ENCODE measurements around the gene SDF2L1. TPM values are rescaled to one million over a fixed set of nuclear protein-coding genes. Genes with fewer than 3 reads are reported as not detected.
"Not testable (repeated sequence)": the region's sequence is repeated elsewhere in the genome, so short reads cannot be mapped to it uniquely, and the experiment has no call there.

The SDF2L1 gene
- total RNA-seq, 1 donor from 2014 or later = 37.4 TPM

DNA sequence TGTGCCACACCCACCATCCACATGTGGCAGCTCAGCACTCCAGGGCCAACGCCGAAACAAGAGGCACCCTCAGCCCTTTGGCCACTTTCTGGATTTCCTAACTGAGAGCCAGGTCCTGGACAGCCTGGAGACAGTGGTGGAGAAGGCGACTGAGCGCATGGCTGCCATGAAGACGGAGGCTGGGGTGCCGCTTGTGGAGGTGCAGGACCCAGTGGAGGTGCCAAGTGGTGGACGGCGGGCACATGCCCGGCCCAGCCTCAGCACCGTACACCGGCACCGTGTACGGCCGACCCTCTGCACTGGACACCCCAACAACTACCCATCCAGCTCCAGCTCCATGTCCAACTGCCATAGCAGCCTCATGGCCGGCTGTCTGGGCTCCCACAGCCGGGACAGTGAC, 8.0 kb upstream of the SDF2L1 start:
- no peaks in the 10 kb centered on the region for H3K27me3 ChIP-seq
- TF ChIP-seq CTCF (IDR thresholded peaks at IDR 0.05) = no peak
- H3K4me3 ChIP-seq = no peak overlapping the region
- no peak for DNase-seq (ENCODE audit: low spot score in 2 of 2)
- no peaks in the 10 kb centered on the region for H3K36me3 ChIP-seq
- intact Hi-C loops (cut with DNase I) = no loop called here
- H3K4me1 ChIP-seq = peaks cover 1 to 2% of the 10 kb centered on the region in 2 donors
- H3K27ac ChIP-seq = no peak overlapping the region
- no peaks in the 10 kb centered on the region for H3K9me3 ChIP-seq

DNA sequence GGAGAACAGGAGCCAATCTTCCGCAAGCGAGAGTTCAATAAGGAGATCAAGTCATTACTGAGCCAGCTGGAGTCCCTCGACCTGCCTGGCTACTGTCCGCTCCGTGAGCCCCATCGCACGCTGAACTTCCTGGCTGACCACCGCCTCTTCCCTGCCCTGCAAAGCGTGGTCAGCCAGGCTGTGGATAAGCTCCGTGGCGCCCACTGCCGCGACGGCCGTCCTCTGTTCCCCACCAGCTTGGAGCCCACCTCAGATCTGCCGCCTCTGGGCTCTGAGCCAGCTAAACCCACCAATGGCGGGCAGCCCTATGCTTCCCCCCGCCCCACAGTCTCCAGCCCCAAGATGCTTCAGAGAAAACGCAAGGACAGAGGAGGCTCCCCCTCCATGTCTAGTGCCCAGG, 7.3 kb upstream of the SDF2L1 start:
- Histone ChIP-seq H3K27ac (no peak overlapping the region), H3K36me3 (no peaks in the 10 kb centered on the region), H3K27me3 (no peaks in the 10 kb centered on the region), H3K4me1 (no peaks in the 10 kb centered on the region), H3K4me3 (no peak overlapping the region), H3K9me3 (no peaks in the 10 kb centered on the region)
- DNase-seq (ENCODE audit: low spot score in 2 of 2) = no peak
- no peak for TF ChIP-seq CTCF (IDR thresholded peaks at IDR 0.05)
- intact Hi-C loops (cut with DNase I) = no loop called here

- intact Hi-C loops (cut with DNase I) = no loop called here
These were observed 6.2 kb upstream of the SDF2L1 start for GRCh38 chr22:21635771-21636510.

GRCh38 chr22:21636629-21637218, 5.4 kb upstream of the SDF2L1 start:
- DNase-seq (ENCODE audit: low spot score in 2 of 2) = no peak
- Histone ChIP-seq H3K9me3 (no peaks in the 10 kb centered on the region), H3K4me3 (no peak overlapping the region), H3K4me1 (peaks cover 0 to 3% of the 10 kb centered on the region in 2 donors), H3K36me3 (no peaks in the 10 kb centered on the region), H3K27me3 (no peaks in the 10 kb centered on the region), H3K27ac (no peak overlapping the region)
- intact Hi-C loops (cut with DNase I) = no loop called here
- TF ChIP-seq CTCF (IDR thresholded peaks at IDR 0.05) = no peak

More at GRCh38 chr22:21635771-21636510, 6.2 kb upstream of the SDF2L1 start:
- no peak for DNase-seq (ENCODE audit: low spot score in 2 of 2)
- H3K27me3 ChIP-seq = no peaks in the 10 kb centered on the region
- no peaks in the 10 kb centered on the region for H3K9me3 ChIP-seq
- H3K36me3 ChIP-seq = no peaks in the 10 kb centered on the region
- H3K27ac ChIP-seq = no peak overlapping the region
- TF ChIP-seq CTCF (IDR thresholded peaks at IDR 0.05) = no peak
- H3K4me1 ChIP-seq = no peaks in the 10 kb centered on the region
- H3K4me3 ChIP-seq = no peak overlapping the region

DNA sequence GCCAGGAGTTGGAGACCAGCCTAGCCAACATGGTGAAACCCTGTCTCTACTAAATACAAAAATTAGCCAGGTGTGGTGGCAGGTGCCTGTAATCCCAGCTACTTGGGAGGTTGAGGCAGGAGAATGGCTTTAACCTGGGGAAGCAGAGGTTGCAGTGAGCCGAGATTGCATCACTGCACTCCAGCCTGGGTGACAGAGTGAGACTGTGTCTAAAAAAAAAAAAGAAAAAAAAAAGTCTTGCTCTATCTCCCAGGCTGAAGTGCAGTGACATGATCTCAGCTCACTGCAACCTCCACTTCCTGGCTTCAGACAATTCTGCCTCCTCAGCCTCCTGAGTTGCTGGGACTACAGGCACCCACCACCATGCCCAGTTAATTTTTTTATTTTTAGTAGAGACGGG, 4.7 kb upstream of the SDF2L1 start:
- H3K36me3 ChIP-seq; H3K9me3 ChIP-seq; DNase-seq (ENCODE audit: low spot score in 2 of 2); H3K27me3 ChIP-seq; H3K4me3 ChIP-seq; H3K27ac ChIP-seq; H3K4me1 ChIP-seq; intact Hi-C loops (cut with DNase I): not testable (repeated sequence)

DNA sequence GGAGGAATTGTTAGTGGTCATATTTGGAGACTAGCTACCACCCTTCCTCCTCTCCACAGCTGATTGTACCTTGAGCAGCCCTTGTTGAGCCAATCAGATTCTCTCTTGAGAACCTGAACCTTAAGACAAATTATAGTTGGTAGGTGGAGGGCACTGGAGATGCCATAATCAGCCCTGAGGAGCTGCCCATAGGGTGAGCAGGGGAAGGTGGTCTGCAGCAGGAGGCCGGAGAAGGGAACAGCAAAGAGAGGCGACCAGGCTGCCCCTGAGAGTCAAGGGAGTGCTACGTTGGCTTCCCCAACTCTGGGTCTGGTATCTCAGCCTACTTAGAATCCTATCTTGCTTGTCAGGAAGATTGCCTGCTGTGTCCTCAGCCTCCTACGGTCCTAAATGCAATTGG, 2.7 kb upstream of the SDF2L1 start:
- no peak overlapping the region for H3K27ac ChIP-seq
- H3K9me3 ChIP-seq = no peaks in the 10 kb centered on the region
- no peak for TF ChIP-seq CTCF (IDR thresholded peaks at IDR 0.05)
- H3K36me3 ChIP-seq = no peaks in the 10 kb centered on the region
- no peaks in the 10 kb centered on the region for H3K27me3 ChIP-seq
- no peak for DNase-seq (ENCODE audit: low spot score in 2 of 2)
- H3K4me3 ChIP-seq = no peak overlapping the region
- peaks cover 0 to 14% of the 10 kb centered on the region in 2 donors for H3K4me1 ChIP-seq
- intact Hi-C loops (cut with DNase I) = no loop called here

All from ascending aorta (tissue), 2 donors.